ENCODE data around the gene EPS8L2.
"Not testable (repeated sequence)": the region's sequence is repeated elsewhere in the genome, so short reads cannot be mapped to it uniquely, and the experiment has no call there.

The EPS8L2 gene

DNA sequence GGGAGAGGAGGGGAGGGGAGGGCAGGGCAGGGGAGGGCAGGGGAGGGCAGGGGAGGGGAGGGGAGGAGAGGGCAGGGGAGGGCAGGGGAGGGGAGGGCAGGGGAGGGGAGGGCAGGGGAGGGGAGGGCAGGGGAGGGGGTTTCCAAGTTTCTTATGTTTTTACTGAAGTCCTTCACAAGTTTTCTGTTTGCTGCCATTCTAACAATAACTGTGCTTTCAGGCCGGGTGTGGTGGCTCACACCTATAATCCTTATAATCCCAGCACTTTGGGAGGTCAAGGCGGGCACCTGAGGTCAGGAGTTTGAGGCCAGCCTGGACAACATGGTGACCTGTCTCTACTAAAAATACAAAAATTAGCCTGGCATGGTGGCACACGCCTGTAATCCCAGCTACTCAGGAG lies 15.8 kb upstream of the EPS8L2 start:
- not testable (repeated sequence) for DNase-seq (ENCODE audit: low read depth in 2 of 2)

- DNase-seq (ENCODE audit: low read depth in 2 of 2), result no peak
Observed at GRCh38 chr11:690738-691633, 15.0 kb upstream of the EPS8L2 start.

DNA sequence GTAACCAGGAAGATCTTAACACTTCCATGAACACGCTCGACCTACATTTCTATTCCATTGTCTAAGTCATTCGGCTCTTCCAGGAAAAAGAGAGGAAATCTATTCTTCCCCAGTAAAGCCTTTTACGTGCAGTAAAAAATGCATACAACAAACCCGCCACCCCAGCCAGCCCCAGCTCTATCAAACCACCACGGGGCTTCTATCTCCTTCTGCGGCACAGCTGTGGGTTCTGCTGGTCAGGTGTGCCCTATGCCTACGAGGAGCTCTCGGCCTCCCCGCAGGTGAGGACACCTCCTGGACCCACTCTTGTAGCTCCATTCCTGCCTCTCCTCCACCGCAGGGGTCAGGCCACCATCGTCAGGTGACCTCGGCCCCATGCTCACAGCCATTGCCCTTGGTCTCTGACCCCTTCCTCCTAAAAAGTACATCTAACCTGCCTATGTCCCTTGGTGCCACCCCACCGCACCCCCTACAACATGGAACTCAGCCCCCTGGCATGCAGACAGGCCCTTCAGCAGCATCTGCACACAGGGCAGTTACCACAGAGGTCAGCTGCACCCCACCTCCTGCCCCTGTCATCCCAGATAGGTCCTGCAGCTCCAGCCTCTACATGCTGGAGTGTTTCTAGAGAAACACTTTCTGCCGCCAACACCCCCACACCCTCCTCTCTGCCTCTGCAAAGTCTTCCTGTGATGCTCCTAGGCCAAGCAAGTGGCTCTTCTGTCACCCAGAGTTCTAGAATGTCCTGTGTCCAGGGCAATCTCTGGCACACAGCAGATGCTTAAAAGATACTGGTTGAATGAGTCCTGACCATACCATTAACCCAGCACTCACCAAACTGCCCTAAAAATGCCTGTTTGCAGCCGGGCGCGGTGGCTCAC lies 14.1 kb upstream of the EPS8L2 start:
- no peak for DNase-seq (ENCODE audit: low read depth in 2 of 2)

GRCh38 chr11:692824-693414 lies 13.1 kb upstream of the EPS8L2 start:
- no peak for DNase-seq (ENCODE audit: low read depth in 2 of 2)

DNA sequence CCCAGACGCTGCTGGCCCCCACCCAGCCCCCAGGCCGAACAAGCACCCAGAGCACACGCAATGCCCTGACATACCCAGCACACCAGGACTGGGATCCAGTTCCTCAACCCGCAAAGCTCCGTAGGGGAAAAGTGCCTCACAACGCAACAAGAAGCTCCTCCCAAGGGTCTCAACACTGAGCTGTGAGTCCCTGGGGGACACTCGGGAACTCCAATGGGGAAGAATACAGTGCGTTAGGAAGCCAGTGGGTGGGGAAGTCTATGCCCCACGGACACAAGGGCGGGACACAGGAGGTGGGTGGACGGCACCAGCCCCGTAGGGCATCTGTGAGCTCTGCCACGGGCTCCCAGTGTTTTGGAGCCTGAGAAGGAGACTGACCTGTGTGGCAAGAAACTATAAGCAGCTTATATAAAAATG lies 12.6 kb upstream of the EPS8L2 start:
- no peak for DNase-seq (ENCODE audit: low read depth in 2 of 2)

- no peak for DNase-seq (ENCODE audit: low read depth in 2 of 2)
Observed at GRCh38 chr11:693887-694562, 12.0 kb upstream of the EPS8L2 start.

DNA sequence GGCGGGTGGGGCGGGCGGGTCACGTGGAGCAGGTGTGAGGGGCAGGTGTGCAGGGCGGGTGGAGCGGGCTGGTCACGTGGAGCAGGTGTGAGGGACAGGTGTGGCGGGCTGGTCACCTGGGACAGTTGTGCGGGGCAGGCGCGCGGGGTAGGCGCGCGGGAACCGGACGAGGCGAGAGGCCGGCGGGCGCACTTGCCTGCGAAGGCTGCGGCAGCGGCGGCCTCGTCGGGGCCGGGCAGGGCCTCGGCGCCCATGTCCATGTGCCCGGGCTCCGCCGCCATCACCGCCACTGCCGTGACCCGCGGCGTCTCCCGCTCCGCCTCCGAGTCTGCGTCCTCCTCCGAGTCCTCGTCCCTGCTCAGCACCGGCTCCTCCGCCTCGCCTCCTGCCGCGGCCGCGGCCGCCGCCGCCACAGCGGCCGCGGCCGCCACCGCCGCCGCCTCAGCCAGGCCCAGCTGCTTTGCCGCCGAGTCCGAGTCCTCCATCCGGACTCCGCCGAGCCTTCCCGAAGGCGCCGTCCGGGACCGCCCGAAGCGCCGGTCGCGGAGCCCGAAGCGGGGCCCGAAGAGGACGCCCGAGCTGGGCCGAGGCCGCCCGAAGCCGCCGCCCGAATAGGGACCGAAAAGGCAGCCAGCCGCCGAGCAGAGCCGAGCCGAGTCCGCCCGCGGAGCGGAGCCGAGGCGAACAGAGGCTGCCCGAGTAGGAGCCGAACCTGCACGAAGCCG lies 11.3 kb upstream of the EPS8L2 start, which contains the start of gene DEAF1:
TSS of gene DEAF1 (minus strand) at position 660 of the 725 bp plus-strand sequence. CDS start at position 485, 175 bp downstream.
- DNase-seq (ENCODE audit: low read depth in 2 of 2), result peak; percentile 98 to 99

GRCh38 chr11:695288-695537 lies 10.8 kb upstream of the EPS8L2 start:
- DNase-seq (ENCODE audit: low read depth in 2 of 2), result no peak

GRCh38 chr11:695538-696248 lies 10.3 kb upstream of the EPS8L2 start, which contains the start of gene TMEM80:
Gene TMEM80, plus strand, starts transcription at chr11:695816. Its CDS starts 12 bp downstream, at chr11:695828.
- DNase-seq (ENCODE audit: low read depth in 2 of 2), result peak; percentile 97 to 98

- DNase-seq (ENCODE audit: low read depth in 2 of 2), result no peak
Observed at GRCh38 chr11:696955-697491, 9.0 kb upstream of the EPS8L2 start.

- DNase-seq (ENCODE audit: low read depth in 2 of 2), result no peak
Observed at GRCh38 chr11:697811-698311, 8.2 kb upstream of the EPS8L2 start.

DNA sequence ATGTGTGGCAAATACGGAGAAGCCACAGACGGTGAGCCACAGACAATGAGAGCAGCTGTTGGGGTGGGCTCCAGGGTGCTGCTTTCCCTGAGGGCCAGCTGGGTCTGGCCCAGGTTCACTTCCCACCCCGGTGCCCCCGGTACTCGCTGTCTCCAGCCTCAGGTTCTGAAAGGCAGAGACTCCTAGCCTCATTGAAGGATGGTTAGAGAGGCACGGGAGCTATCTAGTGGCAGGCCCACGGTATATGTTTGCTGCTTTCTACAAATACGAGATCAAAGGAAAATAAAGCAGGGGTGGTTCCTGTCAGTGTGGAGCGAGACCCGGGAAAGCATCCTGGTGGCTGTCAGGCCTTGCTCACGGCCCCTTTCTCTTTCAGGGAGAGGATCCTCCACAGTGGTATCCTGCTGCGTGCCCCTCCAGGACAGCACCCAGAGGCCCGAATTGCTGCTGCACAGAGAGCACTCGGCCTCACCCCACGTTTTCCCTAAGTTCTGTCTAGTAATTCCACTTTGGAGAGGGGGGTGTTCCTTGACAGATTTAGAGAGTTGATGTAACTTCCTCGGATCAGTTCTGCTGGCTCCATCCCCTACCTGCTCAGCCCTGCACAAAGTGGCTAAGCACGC lies 7.4 kb upstream of the EPS8L2 start:
- DNase-seq (ENCODE audit: low read depth in 2 of 2), result no peak

DNA sequence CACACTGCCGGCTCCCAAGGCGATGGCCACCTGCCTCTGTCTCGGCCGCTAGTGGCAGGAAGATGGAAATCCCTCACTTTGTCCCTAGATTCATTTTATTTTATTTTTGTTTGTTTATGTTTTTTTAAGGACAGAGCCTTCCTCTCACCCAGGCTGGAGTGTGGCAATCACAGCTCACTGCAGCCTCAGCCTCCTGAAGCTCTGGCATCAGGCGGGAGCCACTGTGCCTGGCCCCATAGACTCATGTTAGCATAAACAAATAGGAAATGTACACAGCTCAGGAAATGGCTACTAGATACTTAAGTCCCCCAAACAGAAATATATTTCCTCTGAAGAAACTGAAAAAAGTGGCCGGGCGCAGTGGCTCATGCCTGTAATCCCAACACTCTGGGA lies 6.9 kb upstream of the EPS8L2 start:
- DNase-seq (ENCODE audit: low read depth in 2 of 2), result no peak

GRCh38 chr11:699753-700152 lies 6.3 kb upstream of the EPS8L2 start:
- DNase-seq (ENCODE audit: low read depth in 2 of 2), result no peak

DNA sequence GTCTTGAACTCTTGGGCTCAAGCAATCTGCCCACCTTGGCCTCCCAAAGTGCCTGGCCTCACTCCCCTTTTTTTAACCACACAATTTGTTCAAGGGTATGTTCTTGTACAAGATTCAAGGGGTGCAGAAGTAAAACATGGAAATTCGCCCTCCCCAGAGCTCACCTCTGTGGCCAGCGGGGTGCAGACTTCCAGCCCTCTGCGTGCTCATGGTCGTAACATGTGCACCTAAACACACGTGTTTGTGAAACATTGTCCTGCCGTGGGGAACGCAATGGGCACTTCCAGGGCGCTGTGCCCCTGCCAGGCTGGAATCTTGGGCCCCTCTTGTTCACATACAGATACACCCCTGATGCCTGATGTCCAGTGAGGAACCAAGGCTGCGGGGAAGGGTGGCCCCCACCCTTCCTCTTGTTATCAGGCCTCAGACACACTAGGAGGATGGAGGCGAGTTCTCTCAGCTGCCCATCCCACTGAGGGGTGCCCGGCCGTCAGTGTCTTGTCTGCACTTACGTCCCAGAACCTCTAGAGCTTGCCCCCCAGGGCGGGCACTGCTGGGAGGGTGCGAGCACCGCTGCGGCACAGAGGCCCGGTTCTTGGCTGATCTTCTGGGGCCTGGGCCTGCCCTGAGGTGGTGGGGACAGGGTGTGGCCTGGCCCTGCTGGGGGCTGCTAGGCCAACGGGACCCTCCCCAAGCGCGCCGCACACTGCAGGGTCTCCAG lies 4.1 kb upstream of the EPS8L2 start:
- DNase-seq (ENCODE audit: low read depth in 2 of 2), result no peak

- no peak for DNase-seq (ENCODE audit: low read depth in 2 of 2)
Observed at GRCh38 chr11:702462-703461, 3.3 kb upstream of the EPS8L2 start.

- DNase-seq (ENCODE audit: low read depth in 2 of 2), result no peak
Observed at GRCh38 chr11:703506-703905, 2.5 kb upstream of the EPS8L2 start.

All from stimulated activated CD4-positive, alpha-beta T cell treated with anti-CD3 and anti-CD28 coated beads, Interleukin-4, amount 100 ng/mL, for 48 hours (primary cell).